ENCODE measurements around the gene PYGL.
"Not testable (repeated sequence)": the region's sequence is repeated elsewhere in the genome, so short reads cannot be mapped to it uniquely, and the experiment has no call there.

The PYGL gene

GRCh38 chr14:50910495-50911420, 33.5 kb downstream of the PYGL start:
- TF ChIP-seq CTCF (IDR thresholded peaks at IDR 0.05), result no peak

GRCh38 chr14:50906326-50907065, 37.8 kb downstream of the PYGL start:
- Histone ChIP-seq H3K4me1 (ENCODE audit: control insufficient read depth in 1 of 2, insufficient read depth in 1 of 2, low read depth in 1 of 2, low read length in 1 of 2) (no peaks in the 10 kb centered on the region), H3K9me3 (peaks cover 7% of the 10 kb centered on the region), H3K27ac (no peak overlapping the region), H3K27me3 (no peaks in the 10 kb centered on the region), H3K4me3 (ENCODE audit: low read depth in 1 of 2, low read length in 1 of 2) (no peak overlapping the region), H3K36me3 (peaks cover 100% of the 10 kb centered on the region)
- TF ChIP-seq CTCF (IDR thresholded peaks at IDR 0.05), result no peak

More at GRCh38 chr14:50910495-50911420, 33.5 kb downstream of the PYGL start:
- Histone ChIP-seq H3K4me3 (ENCODE audit: low read depth in 1 of 2, low read length in 1 of 2) (no peak overlapping the region), H3K27ac (peak overlapping the region; percentile 39), H3K27me3 (no peaks in the 10 kb centered on the region), H3K4me1 (ENCODE audit: control insufficient read depth in 1 of 2, insufficient read depth in 1 of 2, low read depth in 1 of 2, low read length in 1 of 2) (no peaks in the 10 kb centered on the region), H3K9me3 (peaks cover 7% of the 10 kb centered on the region), H3K36me3 (peaks cover 100% of the 10 kb centered on the region)

GRCh38 chr14:50904719-50905118, 39.6 kb downstream of the PYGL start:
- Histone ChIP-seq H3K27ac (peak overlapping the region; percentile 40), H3K4me3 (ENCODE audit: low read depth in 1 of 2, low read length in 1 of 2) (no peak overlapping the region), H3K27me3 (no peaks in the 10 kb centered on the region), H3K9me3 (peaks cover 7% of the 10 kb centered on the region), H3K36me3 (peaks cover 100% of the 10 kb centered on the region), H3K4me1 (ENCODE audit: control insufficient read depth in 1 of 2, insufficient read depth in 1 of 2, low read depth in 1 of 2, low read length in 1 of 2) (no peaks in the 10 kb centered on the region)
- no peak for TF ChIP-seq CTCF (IDR thresholded peaks at IDR 0.05)

- Histone ChIP-seq H3K9me3 (no peaks in the 10 kb centered on the region), H3K27me3 (no peaks in the 10 kb centered on the region), H3K36me3 (peaks cover 99% of the 10 kb centered on the region), H3K4me1 (ENCODE audit: control insufficient read depth in 1 of 2, insufficient read depth in 1 of 2, low read depth in 1 of 2, low read length in 1 of 2) (no peaks in the 10 kb centered on the region), H3K4me3 (ENCODE audit: low read depth in 1 of 2, low read length in 1 of 2) (no peak overlapping the region), H3K27ac (peak overlapping the region; percentile 49)
- no peak for TF ChIP-seq CTCF (IDR thresholded peaks at IDR 0.05)
Observed at GRCh38 chr14:50901361-50901760, 42.9 kb downstream of the PYGL start.

- H3K4me3 ChIP-seq (ENCODE audit: low read depth in 1 of 2, low read length in 1 of 2), result no peak overlapping the region
- no peaks in the 10 kb centered on the region for H3K27me3 ChIP-seq
- no peaks in the 10 kb centered on the region for H3K4me1 ChIP-seq (ENCODE audit: control insufficient read depth in 1 of 2, insufficient read depth in 1 of 2, low read depth in 1 of 2, low read length in 1 of 2)
- peak overlapping the region; percentile 13 for H3K27ac ChIP-seq
- no peaks in the 10 kb centered on the region for H3K9me3 ChIP-seq
- H3K36me3 ChIP-seq, result peaks cover 81% of the 10 kb centered on the region
- TF ChIP-seq CTCF (IDR thresholded peaks at IDR 0.05), result no peak
Observed at GRCh38 chr14:50897658-50898175, 46.6 kb downstream of the PYGL start.

GRCh38 chr14:50897005-50897404, 47.3 kb downstream of the PYGL start:
- peaks cover 78% of the 10 kb centered on the region for H3K36me3 ChIP-seq
- H3K27ac ChIP-seq; H3K27me3 ChIP-seq; H3K4me1 ChIP-seq (ENCODE audit: control insufficient read depth in 1 of 2, insufficient read depth in 1 of 2, low read depth in 1 of 2, low read length in 1 of 2); H3K4me3 ChIP-seq (ENCODE audit: low read depth in 1 of 2, low read length in 1 of 2); H3K9me3 ChIP-seq: not testable (repeated sequence)

GRCh38 chr14:50896421-50896820, 47.9 kb downstream of the PYGL start:
- peaks cover 77% of the 10 kb centered on the region for H3K36me3 ChIP-seq
- not testable (repeated sequence) for H3K27me3 ChIP-seq; H3K4me3 ChIP-seq (ENCODE audit: low read depth in 1 of 2, low read length in 1 of 2); H3K27ac ChIP-seq; H3K9me3 ChIP-seq; H3K4me1 ChIP-seq (ENCODE audit: control insufficient read depth in 1 of 2, insufficient read depth in 1 of 2, low read depth in 1 of 2, low read length in 1 of 2)
